ENCODE data around the gene DEDD. TPM values are rescaled to one million over a fixed set of nuclear protein-coding genes. Genes with fewer than 3 reads are reported as not detected.

DEDD gene
- total and polyA plus RNA-seq, 5 donors from 2014 or later: 39.5 to 46.4 (median 41.5) TPM

DNA sequence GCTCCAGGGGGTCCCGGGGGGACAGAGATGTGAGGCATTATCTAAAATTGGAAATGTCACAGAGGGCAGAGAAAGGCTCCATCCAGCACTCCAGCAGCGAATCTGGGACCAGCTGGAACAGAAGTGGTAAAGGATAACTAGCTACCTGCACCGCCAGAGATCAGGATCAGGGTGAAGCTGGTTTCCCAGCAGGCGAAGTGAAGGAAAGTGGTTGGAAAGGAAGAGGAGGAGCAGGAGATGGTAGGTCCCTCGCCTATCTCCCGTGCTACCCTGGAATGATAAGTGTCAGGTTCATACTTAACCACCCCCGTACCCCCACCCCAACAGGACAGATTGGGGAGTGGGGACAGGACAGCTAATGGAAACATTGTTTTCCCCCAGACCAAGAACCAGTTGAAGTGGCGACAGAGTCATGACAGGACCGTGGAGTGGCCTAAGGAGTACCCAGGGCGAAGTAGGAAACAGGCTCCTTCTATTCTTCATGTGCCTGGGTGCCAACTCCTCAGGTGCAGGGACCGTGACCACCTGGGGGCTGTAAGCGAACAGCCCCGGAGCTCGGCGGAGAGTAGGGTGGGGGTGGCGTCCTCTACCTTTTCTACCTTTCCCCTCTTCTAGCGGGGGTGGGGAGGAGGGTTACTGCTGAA lies 44.1 kb upstream of the DEDD start:
- Histone ChIP-seq H3K4me3 (ENCODE audit: low read depth, low read length) (peak overlapping the region; percentile 90), H3K9me3 (ENCODE audit: control insufficient read depth in 2 of 2, low read length in 2 of 2) (no peaks in the 10 kb centered on the region), H3K27ac (ENCODE audit: insufficient read depth, low read length, poor library complexity, severe bottlenecking) (peak overlapping the region; percentile 82), H3K27me3 (ENCODE audit: control insufficient read depth, insufficient read depth, low read length) (no peaks in the 10 kb centered on the region), H3K36me3 (ENCODE audit: control insufficient read depth, insufficient read depth, low read length) (peaks cover 42% of the 10 kb centered on the region), H3K4me1 (ENCODE audit: control insufficient read depth, insufficient read depth, low read length, poor library complexity, severe bottlenecking) (peaks cover 60% of the 10 kb centered on the region)
- Mint-ChIP-seq H3K27ac (peak overlapping the region; percentile 78 to 100 (median 99)), H3K36me3 (peaks cover 33% of the 10 kb centered on the region), H3K27me3 (peaks cover 6% of the 10 kb centered on the region), H3K4me3 (peak overlapping the region; percentile 97 to 100 (median 99)), H3K4me1 (peaks cover 0 to 79% (median 54%) of the 10 kb centered on the region in 4 donors), H3K9me3 (peaks cover 0 to 3% (median 0%) of the 10 kb centered on the region in 7 donors)
- ATAC-seq (ENCODE audit: low read depth in 2 of 2): no peak
- DNase-seq: no peak

DNA sequence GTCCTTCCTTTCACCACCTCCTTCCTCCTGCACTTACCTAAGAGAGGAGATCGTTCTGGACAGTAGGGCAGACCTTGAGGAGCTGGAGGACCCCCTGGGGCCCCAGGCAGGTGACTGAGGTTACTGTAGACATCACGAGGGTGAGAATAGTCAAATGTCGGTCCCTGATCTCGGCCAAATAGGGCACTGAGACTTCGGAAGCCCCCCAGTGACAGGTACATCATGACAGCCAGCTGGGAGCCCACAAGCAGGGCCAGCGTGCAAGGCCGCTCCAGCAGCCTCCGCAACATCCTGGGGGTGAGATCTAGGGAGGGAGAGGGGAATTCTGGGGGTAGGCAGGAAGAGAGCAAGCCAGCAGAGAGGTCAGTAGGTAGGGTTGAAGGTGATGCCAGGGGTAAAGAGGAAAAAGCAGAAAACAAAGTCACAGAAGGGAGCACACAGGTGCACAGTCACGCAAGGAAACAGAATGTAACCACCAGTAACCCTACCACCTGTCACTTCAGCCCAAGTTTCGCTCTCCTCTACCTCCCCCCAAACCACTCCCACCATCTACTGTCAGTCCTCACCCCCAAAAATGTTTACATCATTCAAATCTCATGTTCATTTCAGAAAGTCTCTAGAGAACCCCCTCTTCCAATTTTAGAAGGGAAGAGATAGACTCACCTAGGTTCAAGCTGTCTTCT lies 43.4 kb upstream of the DEDD start:
- peak in 1 of 3 donors; percentile 41 for DNase-seq
- H3K36me3 Mint-ChIP-seq: peaks cover 40% of the 10 kb centered on the region
- Histone ChIP-seq H3K9me3 (ENCODE audit: control insufficient read depth in 2 of 2, low read length in 2 of 2) (no peaks in the 10 kb centered on the region), H3K4me3 (ENCODE audit: low read depth, low read length) (peak overlapping the region; percentile 90), H3K27me3 (ENCODE audit: control insufficient read depth, insufficient read depth, low read length) (no peaks in the 10 kb centered on the region), H3K4me1 (ENCODE audit: control insufficient read depth, insufficient read depth, low read length, poor library complexity, severe bottlenecking) (peaks cover 53% of the 10 kb centered on the region), H3K36me3 (ENCODE audit: control insufficient read depth, insufficient read depth, low read length) (peaks cover 49% of the 10 kb centered on the region), H3K27ac (ENCODE audit: insufficient read depth, low read length, poor library complexity, severe bottlenecking) (peak overlapping the region; percentile 82)
- peak overlapping the region; percentile 78 to 100 (median 99) for H3K27ac Mint-ChIP-seq
- peaks cover 0 to 80% (median 54%) of the 10 kb centered on the region in 4 donors for H3K4me1 Mint-ChIP-seq
- peak overlapping the region; percentile 97 to 100 (median 99) for H3K4me3 Mint-ChIP-seq
- ATAC-seq (ENCODE audit: low read depth in 2 of 2): no peak
- peaks cover 0 to 3% (median 0%) of the 10 kb centered on the region in 7 donors for H3K9me3 Mint-ChIP-seq
- H3K27me3 Mint-ChIP-seq: peaks cover 6% of the 10 kb centered on the region

DNA sequence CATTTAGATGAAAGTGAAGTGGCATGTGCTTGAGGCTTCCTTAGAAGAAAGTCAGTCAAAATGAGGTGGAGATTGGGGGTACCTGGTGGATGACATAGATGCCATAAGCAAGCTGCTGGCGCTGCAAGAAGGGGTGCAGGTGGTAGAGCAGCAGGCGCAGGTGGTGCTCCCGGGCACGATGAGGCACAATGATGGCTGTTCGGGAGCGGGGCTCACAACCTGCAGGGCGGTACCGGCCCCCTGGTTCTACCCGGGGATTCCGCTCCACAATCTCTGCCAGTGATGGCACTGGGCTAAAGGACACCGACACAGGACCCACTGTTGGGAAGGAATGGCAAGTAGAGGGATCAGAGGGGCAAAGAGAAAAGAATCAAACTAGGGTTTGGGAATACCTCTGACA lies 42.4 kb upstream of the DEDD start:
- DNase-seq (no peak), ATAC-seq (ENCODE audit: low read depth in 2 of 2) (no peak)
- peaks cover 0 to 3% (median 0%) of the 10 kb centered on the region in 7 donors for H3K9me3 Mint-ChIP-seq
- H3K4me3 Mint-ChIP-seq: peak overlapping the region; percentile 65 to 99 (median 84)
- H3K9me3 ChIP-seq (ENCODE audit: control insufficient read depth in 2 of 2, low read length in 2 of 2): no peaks in the 10 kb centered on the region
- H3K27me3 Mint-ChIP-seq: peaks cover 6% of the 10 kb centered on the region
- H3K36me3 Mint-ChIP-seq: peaks cover 45% of the 10 kb centered on the region
- peak overlapping the region in 2 of 3 donors; percentile 54 to 100 for H3K27ac Mint-ChIP-seq
- H3K27ac ChIP-seq (ENCODE audit: insufficient read depth, low read length, poor library complexity, severe bottlenecking): no peak overlapping the region
- H3K4me1 Mint-ChIP-seq: peaks cover 0 to 71% (median 45%) of the 10 kb centered on the region in 4 donors
- H3K36me3 ChIP-seq (ENCODE audit: control insufficient read depth, insufficient read depth, low read length): peaks cover 56% of the 10 kb centered on the region
- no peaks in the 10 kb centered on the region for H3K27me3 ChIP-seq (ENCODE audit: control insufficient read depth, insufficient read depth, low read length)
- peaks cover 43% of the 10 kb centered on the region for H3K4me1 ChIP-seq (ENCODE audit: control insufficient read depth, insufficient read depth, low read length, poor library complexity, severe bottlenecking)
- H3K4me3 ChIP-seq (ENCODE audit: low read depth, low read length): peak overlapping the region; percentile 90

DNA sequence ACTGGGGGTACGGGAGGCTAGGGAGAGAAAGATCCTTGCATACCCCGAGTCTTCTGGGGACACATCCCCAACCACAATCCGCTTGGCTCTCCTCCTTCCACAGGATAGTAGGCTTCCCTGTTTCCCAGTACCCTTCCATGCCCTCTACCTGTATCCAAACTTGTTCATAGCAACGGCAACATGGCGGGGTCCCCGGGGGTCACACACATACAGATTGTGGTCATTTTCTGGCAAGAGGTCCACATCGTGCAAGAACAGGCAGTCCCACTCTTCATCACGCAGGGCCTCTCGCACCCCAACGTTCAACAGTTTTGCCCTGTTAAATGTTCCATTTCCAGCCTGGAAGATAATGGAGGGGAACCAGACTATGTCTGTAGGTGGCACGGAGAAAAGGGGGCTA lies 41.2 kb upstream of the DEDD start:
- Mint-ChIP-seq H3K4me3 (peak overlapping the region in 3 of 4 donors; percentile 42 to 97 (median 81)), H3K36me3 (peaks cover 49% of the 10 kb centered on the region), H3K27ac (peak overlapping the region in 1 of 3 donors; percentile 43), H3K9me3 (peaks cover 0 to 3% (median 0%) of the 10 kb centered on the region in 7 donors), H3K27me3 (peaks cover 6% of the 10 kb centered on the region), H3K4me1 (peaks cover 0 to 71% (median 45%) of the 10 kb centered on the region in 4 donors)
- peaks cover 37% of the 10 kb centered on the region for H3K4me1 ChIP-seq (ENCODE audit: control insufficient read depth, insufficient read depth, low read length, poor library complexity, severe bottlenecking)
- peaks cover 56% of the 10 kb centered on the region for H3K36me3 ChIP-seq (ENCODE audit: control insufficient read depth, insufficient read depth, low read length)
- H3K9me3 ChIP-seq (ENCODE audit: control insufficient read depth in 2 of 2, low read length in 2 of 2): no peaks in the 10 kb centered on the region
- DNase-seq (no peak), ATAC-seq (ENCODE audit: low read depth in 2 of 2) (no peak)
- H3K27me3 ChIP-seq (ENCODE audit: control insufficient read depth, insufficient read depth, low read length): no peaks in the 10 kb centered on the region
- H3K27ac ChIP-seq (ENCODE audit: insufficient read depth, low read length, poor library complexity, severe bottlenecking): no peak overlapping the region
- H3K4me3 ChIP-seq (ENCODE audit: low read depth, low read length): no peak overlapping the region

DNA sequence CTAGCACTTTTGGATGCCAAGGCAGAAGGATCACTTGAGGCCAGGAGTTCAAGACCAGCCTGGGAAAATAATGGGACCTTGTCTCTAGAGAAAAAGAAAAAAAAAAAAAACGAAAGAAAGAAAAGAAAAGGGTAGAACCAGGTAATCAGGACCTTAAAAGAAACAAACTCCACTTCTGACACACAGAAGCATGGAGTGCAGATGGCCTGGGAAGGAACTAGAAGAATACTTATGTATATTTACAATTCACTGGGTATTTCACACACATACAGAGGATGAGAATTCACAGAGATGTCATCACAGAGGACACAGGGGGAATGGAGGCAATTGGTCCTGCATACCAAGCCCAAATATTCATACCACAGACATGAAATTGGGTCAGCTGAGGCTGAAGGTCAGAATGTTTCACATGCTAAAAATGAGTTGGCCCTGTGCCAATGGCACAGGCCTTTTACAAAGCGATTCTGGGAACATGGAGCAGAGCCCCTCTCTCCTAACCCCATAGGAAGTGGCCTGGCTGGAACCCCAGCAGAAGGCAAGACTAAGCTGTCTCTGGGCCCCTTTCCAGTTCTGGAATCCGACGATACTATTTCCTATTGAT lies 40.4 kb upstream of the DEDD start:
- Mint-ChIP-seq H3K36me3 (peaks cover 49% of the 10 kb centered on the region), H3K27me3 (peaks cover 6% of the 10 kb centered on the region), H3K4me1 (peaks cover 0 to 70% (median 43%) of the 10 kb centered on the region in 4 donors), H3K4me3 (peak overlapping the region in 2 of 4 donors; percentile 21 to 97), H3K27ac (peak overlapping the region; percentile 44 to 67 (median 66)), H3K9me3 (peaks cover 0 to 3% (median 0%) of the 10 kb centered on the region in 7 donors)
- ATAC-seq (ENCODE audit: low read depth in 2 of 2): no peak
- H3K27ac ChIP-seq (ENCODE audit: insufficient read depth, low read length, poor library complexity, severe bottlenecking): no peak overlapping the region
- no peaks in the 10 kb centered on the region for H3K9me3 ChIP-seq (ENCODE audit: control insufficient read depth in 2 of 2, low read length in 2 of 2)
- peaks cover 58% of the 10 kb centered on the region for H3K36me3 ChIP-seq (ENCODE audit: control insufficient read depth, insufficient read depth, low read length)
- no peak for DNase-seq
- no peaks in the 10 kb centered on the region for H3K27me3 ChIP-seq (ENCODE audit: control insufficient read depth, insufficient read depth, low read length)
- peaks cover 36% of the 10 kb centered on the region for H3K4me1 ChIP-seq (ENCODE audit: control insufficient read depth, insufficient read depth, low read length, poor library complexity, severe bottlenecking)
- H3K4me3 ChIP-seq (ENCODE audit: low read depth, low read length): no peak overlapping the region

DNA sequence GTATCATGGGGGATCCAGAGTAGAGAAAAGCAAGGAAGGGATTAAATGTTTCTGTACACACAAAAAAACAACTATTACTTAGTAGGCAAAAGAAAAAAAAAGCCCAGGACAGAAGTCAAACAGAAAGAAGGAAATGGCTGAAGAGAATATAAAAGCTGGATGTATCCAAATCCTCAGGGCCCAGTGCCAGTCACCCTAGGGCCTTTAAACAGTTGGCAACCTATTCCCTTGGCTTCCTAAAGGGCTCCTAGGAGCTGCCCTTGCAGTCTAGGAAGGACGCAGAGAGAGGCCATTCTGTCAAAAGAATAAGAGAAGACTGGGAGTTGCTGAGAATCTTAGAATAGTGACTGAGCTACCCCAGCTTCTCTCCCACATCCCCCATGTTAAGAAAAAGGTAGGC lies 39.9 kb upstream of the DEDD start:
- Histone ChIP-seq H3K4me3 (ENCODE audit: low read depth, low read length) (no peak overlapping the region), H3K27ac (ENCODE audit: insufficient read depth, low read length, poor library complexity, severe bottlenecking) (no peak overlapping the region), H3K27me3 (ENCODE audit: control insufficient read depth, insufficient read depth, low read length) (no peaks in the 10 kb centered on the region), H3K36me3 (ENCODE audit: control insufficient read depth, insufficient read depth, low read length) (peaks cover 58% of the 10 kb centered on the region), H3K4me1 (ENCODE audit: control insufficient read depth, insufficient read depth, low read length, poor library complexity, severe bottlenecking) (peaks cover 35% of the 10 kb centered on the region), H3K9me3 (ENCODE audit: control insufficient read depth in 2 of 2, low read length in 2 of 2) (no peaks in the 10 kb centered on the region)
- no peak for ATAC-seq (ENCODE audit: low read depth in 2 of 2)
- no peak for DNase-seq
- Mint-ChIP-seq H3K27ac (peak overlapping the region; percentile 44 to 87 (median 67)), H3K4me1 (peaks cover 0 to 68% (median 39%) of the 10 kb centered on the region in 4 donors), H3K36me3 (peaks cover 49% of the 10 kb centered on the region), H3K9me3 (peaks cover 0 to 3% (median 0%) of the 10 kb centered on the region in 7 donors), H3K4me3 (peak overlapping the region in 2 of 4 donors; percentile 76 to 97), H3K27me3 (peaks cover 6% of the 10 kb centered on the region)

DNA sequence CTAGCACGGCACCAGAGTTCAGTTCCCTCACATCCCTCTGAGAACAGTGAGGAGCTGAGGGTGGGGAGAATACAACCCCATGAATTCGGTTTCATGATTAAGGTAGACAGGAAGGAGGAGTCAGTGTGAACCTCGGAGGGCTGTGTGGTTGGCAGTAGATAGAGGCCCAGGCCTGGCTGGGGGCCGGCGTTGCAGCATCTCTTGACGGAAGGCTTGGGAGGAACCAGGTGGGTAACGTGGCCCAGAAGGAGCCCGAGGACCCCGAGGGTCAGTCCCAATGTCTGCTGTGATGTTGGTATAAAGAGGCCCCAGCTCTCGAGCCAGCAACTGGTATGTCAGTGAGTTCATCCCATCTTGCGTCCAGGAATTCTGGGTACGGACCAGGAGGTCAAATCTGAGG lies 39.2 kb upstream of the DEDD start:
- Mint-ChIP-seq H3K4me1 (peaks cover 0 to 67% (median 38%) of the 10 kb centered on the region in 4 donors), H3K4me3 (peak overlapping the region in 1 of 4 donors; percentile 68), H3K27me3 (peaks cover 4% of the 10 kb centered on the region), H3K36me3 (peaks cover 49% of the 10 kb centered on the region), H3K27ac (peak overlapping the region in 1 of 3 donors; percentile 54), H3K9me3 (peaks cover 0 to 3% (median 0%) of the 10 kb centered on the region in 7 donors)
- Histone ChIP-seq H3K9me3 (ENCODE audit: control insufficient read depth in 2 of 2, low read length in 2 of 2) (no peaks in the 10 kb centered on the region), H3K36me3 (ENCODE audit: control insufficient read depth, insufficient read depth, low read length) (peaks cover 58% of the 10 kb centered on the region), H3K4me1 (ENCODE audit: control insufficient read depth, insufficient read depth, low read length, poor library complexity, severe bottlenecking) (peaks cover 39% of the 10 kb centered on the region), H3K27ac (ENCODE audit: insufficient read depth, low read length, poor library complexity, severe bottlenecking) (no peak overlapping the region), H3K27me3 (ENCODE audit: control insufficient read depth, insufficient read depth, low read length) (no peaks in the 10 kb centered on the region), H3K4me3 (ENCODE audit: low read depth, low read length) (no peak overlapping the region)
- DNase-seq (no peak), ATAC-seq (ENCODE audit: low read depth in 2 of 2) (no peak)
